Mesothelial cell of epicardium (in vitro differentiated cells): ENCODE data around the gene HS3ST5. TPM values are rescaled to one million over a fixed set of nuclear protein-coding genes. Genes with fewer than 3 reads are reported as not detected.

Experiments
- DNase-seq, 2 experiments: peaks; one replicate each; pipeline ENCODE4 v3.0.0; 2021; ENCODE audit warnings: low spot score in 2 of 2; ENCODE audit not compliant: unreplicated experiment in 2 of 2
- H3K27ac Mint-ChIP-seq: 2 replicates; pipeline ENCODE4 v1.8.0; 2021; ENCODE audit warnings: mixed read lengths
- H3K27me3 Mint-ChIP-seq: 2 replicates; pipeline ENCODE4 v1.8.0; 2021; ENCODE audit warnings: low read depth, mixed read lengths
- H3K36me3 Mint-ChIP-seq: 2 replicates; pipeline ENCODE4 v1.8.0; 2021; ENCODE audit warnings: mixed read lengths
- H3K4me1 Mint-ChIP-seq: 2 replicates; pipeline ENCODE4 v1.8.0; 2021; ENCODE audit warnings: mixed read lengths
- H3K4me3 Mint-ChIP-seq: 2 replicates; pipeline ENCODE4 v1.8.0; 2021; ENCODE audit warnings: mild to moderate bottlenecking, moderate library complexity, mixed read lengths
- H3K9me3 Mint-ChIP-seq: 2 replicates; pipeline ENCODE4 v1.8.0; 2021; ENCODE audit warnings: mixed read lengths
- total RNA-seq: library from RNA; stranded (reverse); gene quantifications from 3 replicates; pipeline ENCODE4 v1.2.1, GENCODE V29; 2021
- TF ChIP-seq, protein P1 (sequence below): fragments of 200-600 bp; sonication (generic); IDR thresholded peaks from one replicate; pipeline ENCODE4 v1.5.0; 2021; ENCODE audit warnings: antibody characterized with exemption; ENCODE audit not compliant: unreplicated experiment

The HS3ST5 gene
- total RNA-seq, 1 donor from 2014 or later: 0.49 TPM

GRCh38 chr6:114040871-114041270, 302.0 kb downstream of the HS3ST5 start:
- no peak overlapping the region for H3K4me3 Mint-ChIP-seq
- H3K9me3 Mint-ChIP-seq: peaks cover 10% of the 10 kb centered on the region
- H3K36me3 Mint-ChIP-seq: no peaks in the 10 kb centered on the region
- DNase-seq: no peak
- TF ChIP-seq, protein P1, sequence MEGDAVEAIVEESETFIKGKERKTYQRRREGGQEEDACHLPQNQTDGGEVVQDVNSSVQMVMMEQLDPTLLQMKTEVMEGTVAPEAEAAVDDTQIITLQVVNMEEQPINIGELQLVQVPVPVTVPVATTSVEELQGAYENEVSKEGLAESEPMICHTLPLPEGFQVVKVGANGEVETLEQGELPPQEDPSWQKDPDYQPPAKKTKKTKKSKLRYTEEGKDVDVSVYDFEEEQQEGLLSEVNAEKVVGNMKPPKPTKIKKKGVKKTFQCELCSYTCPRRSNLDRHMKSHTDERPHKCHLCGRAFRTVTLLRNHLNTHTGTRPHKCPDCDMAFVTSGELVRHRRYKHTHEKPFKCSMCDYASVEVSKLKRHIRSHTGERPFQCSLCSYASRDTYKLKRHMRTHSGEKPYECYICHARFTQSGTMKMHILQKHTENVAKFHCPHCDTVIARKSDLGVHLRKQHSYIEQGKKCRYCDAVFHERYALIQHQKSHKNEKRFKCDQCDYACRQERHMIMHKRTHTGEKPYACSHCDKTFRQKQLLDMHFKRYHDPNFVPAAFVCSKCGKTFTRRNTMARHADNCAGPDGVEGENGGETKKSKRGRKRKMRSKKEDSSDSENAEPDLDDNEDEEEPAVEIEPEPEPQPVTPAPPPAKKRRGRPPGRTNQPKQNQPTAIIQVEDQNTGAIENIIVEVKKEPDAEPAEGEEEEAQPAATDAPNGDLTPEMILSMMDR: no peak
- peaks cover 14% of the 10 kb centered on the region for H3K4me1 Mint-ChIP-seq
- H3K27ac Mint-ChIP-seq: no peak overlapping the region
- H3K27me3 Mint-ChIP-seq: no peaks in the 10 kb centered on the region

GRCh38 chr6:114039841-114040240, 303.0 kb downstream of the HS3ST5 start:
- TF ChIP-seq, protein P1: no peak
- no peak overlapping the region for H3K4me3 Mint-ChIP-seq
- DNase-seq: no peak
- H3K27me3 Mint-ChIP-seq: no peaks in the 10 kb centered on the region
- no peak overlapping the region for H3K27ac Mint-ChIP-seq
- peaks cover 14% of the 10 kb centered on the region for H3K4me1 Mint-ChIP-seq
- no peaks in the 10 kb centered on the region for H3K36me3 Mint-ChIP-seq
- H3K9me3 Mint-ChIP-seq: peaks cover 16% of the 10 kb centered on the region

DNA sequence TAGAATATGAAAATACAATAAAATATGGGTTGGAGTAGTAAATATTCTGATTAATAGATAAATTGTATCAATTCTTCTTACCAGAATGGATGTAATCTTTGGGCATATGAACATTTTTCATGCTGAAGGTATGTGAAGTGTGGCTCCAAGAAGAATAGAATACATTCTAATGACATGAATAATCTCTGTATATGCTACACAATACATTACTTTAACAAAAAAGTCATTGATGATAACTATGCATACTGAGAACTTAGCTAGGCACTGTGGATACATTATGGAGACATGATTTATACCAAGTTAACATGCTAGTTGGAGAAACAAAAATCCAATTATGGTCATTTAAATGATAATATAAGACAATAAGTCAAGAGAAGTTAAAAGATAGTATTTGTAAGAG, 309.2 kb downstream of the HS3ST5 start:
- Mint-ChIP-seq H3K9me3 (peaks cover 12% of the 10 kb centered on the region), H3K4me3 (no peak overlapping the region), H3K27me3 (no peaks in the 10 kb centered on the region), H3K27ac (no peak overlapping the region), H3K4me1 (no peaks in the 10 kb centered on the region), H3K36me3 (no peaks in the 10 kb centered on the region)
- no peak for DNase-seq
- TF ChIP-seq, protein P1: no peak

- H3K27ac Mint-ChIP-seq: no peak overlapping the region
- no peak for DNase-seq
- peaks cover 12% of the 10 kb centered on the region for H3K9me3 Mint-ChIP-seq
- no peaks in the 10 kb centered on the region for H3K4me1 Mint-ChIP-seq
- H3K27me3 Mint-ChIP-seq: no peaks in the 10 kb centered on the region
- TF ChIP-seq, protein P1: no peak
- no peak overlapping the region for H3K4me3 Mint-ChIP-seq
- H3K36me3 Mint-ChIP-seq: no peaks in the 10 kb centered on the region
These were observed 310.1 kb downstream of the HS3ST5 start for GRCh38 chr6:114032721-114033120.

- TF ChIP-seq, protein P1: no peak
- no peaks in the 10 kb centered on the region for H3K36me3 Mint-ChIP-seq
- H3K9me3 Mint-ChIP-seq: peaks cover 9% of the 10 kb centered on the region
- H3K27ac Mint-ChIP-seq: no peak overlapping the region
- H3K4me1 Mint-ChIP-seq: no peaks in the 10 kb centered on the region
- DNase-seq: no peak
- no peaks in the 10 kb centered on the region for H3K27me3 Mint-ChIP-seq
- H3K4me3 Mint-ChIP-seq: no peak overlapping the region
These were observed 312.1 kb downstream of the HS3ST5 start for GRCh38 chr6:114030767-114031166.

GRCh38 chr6:114024746-114025145, 318.1 kb downstream of the HS3ST5 start:
- no peak overlapping the region for H3K27ac Mint-ChIP-seq
- H3K27me3 Mint-ChIP-seq: no peaks in the 10 kb centered on the region
- peaks cover 2% of the 10 kb centered on the region for H3K36me3 Mint-ChIP-seq
- TF ChIP-seq, protein P1: no peak
- no peak overlapping the region for H3K4me3 Mint-ChIP-seq
- peaks cover 11% of the 10 kb centered on the region for H3K9me3 Mint-ChIP-seq
- H3K4me1 Mint-ChIP-seq: no peaks in the 10 kb centered on the region
- no peak for DNase-seq
